GM12872 (cell line): ENCODE measurements around the gene DCDC2B.

Source experiments
- CTCF ChIP-seq: IDR thresholded peaks from 3 replicates; pipeline ENCODE4 v1.5.1; 2011; ENCODE audit warnings: low read depth, mild to moderate bottlenecking, low read length, moderate library complexity; ENCODE audit not compliant: insufficient read depth

DCDC2B gene

GRCh38 chr1:32263744-32264143 is 54.9 kb downstream of the DCDC2B start:
- TF ChIP-seq CTCF: no peak
